GM18870 (cell line): ENCODE results near the gene C16orf87.

ENCODE experiments used
- ATAC-seq: cut with Tn5 transposase; IDR thresholded peaks from one replicate; pipeline ENCODE4 v1.9.1; 2021; ENCODE audit warnings: moderate library complexity; ENCODE audit not compliant: unreplicated experiment

Gene C16orf87

GRCh38 chr16:46762583-46762982, 68.4 kb downstream of the C16orf87 start:
- ATAC-seq: no peak

- ATAC-seq: no peak
Observed at GRCh38 chr16:46759309-46759708, 71.7 kb downstream of the C16orf87 start.

GRCh38 chr16:46757339-46758050, 73.5 kb downstream of the C16orf87 start:
- ATAC-seq: no peak

GRCh38 chr16:46756772-46757171, 74.2 kb downstream of the C16orf87 start:
- ATAC-seq: no peak

- no peak for ATAC-seq
Observed at GRCh38 chr16:46753015-46753414, 78.0 kb downstream of the C16orf87 start.

- no peak for ATAC-seq
Observed at GRCh38 chr16:46751381-46751780, 79.6 kb downstream of the C16orf87 start.

GRCh38 chr16:46748775-46749705, 81.9 kb downstream of the C16orf87 start:
- no peak for ATAC-seq

- no peak for ATAC-seq
Observed at GRCh38 chr16:46747777-46748651, 83.0 kb downstream of the C16orf87 start, which contains the start of gene MYLK3. TSS of gene MYLK3 (minus strand) at chr16:46748344. CDS start at chr16:46748193, 151 bp downstream.

GRCh38 chr16:46746821-46747776, 83.9 kb downstream of the C16orf87 start:
- ATAC-seq: no peak
